Uterus (tissue), 2 donors: ENCODE data around the gene CTNND2.

Experiments used
- POLR2A ChIP-seq, 2 donors: fragments of 450-650 bp; IDR thresholded peaks; one replicate each; pipeline ENCODE4 v1.6.1; 2016; ENCODE audit warnings: antibody characterized with exemption in 2 of 2, mild to moderate bottlenecking in 1 of 2, moderate library complexity in 1 of 2
- TF ChIP-seq, protein P1 (sequence below), 4 experiments: fragments of 200-600 bp in 2 of 4; fragments of 450-650 bp in 2 of 4; sonication (generic) in 2 of 4; IDR thresholded peaks; one replicate each; pipeline ENCODE4 v1.5.1; 2016 to 2019; ENCODE audit warnings: antibody characterized with exemption in 4 of 4, mild to moderate bottlenecking in 2 of 4, moderate library complexity in 1 of 4

GRCh38 chr5:11247224-11247623 lies 657.0 kb downstream of the CTNND2 start:
- TF ChIP-seq, protein P1, sequence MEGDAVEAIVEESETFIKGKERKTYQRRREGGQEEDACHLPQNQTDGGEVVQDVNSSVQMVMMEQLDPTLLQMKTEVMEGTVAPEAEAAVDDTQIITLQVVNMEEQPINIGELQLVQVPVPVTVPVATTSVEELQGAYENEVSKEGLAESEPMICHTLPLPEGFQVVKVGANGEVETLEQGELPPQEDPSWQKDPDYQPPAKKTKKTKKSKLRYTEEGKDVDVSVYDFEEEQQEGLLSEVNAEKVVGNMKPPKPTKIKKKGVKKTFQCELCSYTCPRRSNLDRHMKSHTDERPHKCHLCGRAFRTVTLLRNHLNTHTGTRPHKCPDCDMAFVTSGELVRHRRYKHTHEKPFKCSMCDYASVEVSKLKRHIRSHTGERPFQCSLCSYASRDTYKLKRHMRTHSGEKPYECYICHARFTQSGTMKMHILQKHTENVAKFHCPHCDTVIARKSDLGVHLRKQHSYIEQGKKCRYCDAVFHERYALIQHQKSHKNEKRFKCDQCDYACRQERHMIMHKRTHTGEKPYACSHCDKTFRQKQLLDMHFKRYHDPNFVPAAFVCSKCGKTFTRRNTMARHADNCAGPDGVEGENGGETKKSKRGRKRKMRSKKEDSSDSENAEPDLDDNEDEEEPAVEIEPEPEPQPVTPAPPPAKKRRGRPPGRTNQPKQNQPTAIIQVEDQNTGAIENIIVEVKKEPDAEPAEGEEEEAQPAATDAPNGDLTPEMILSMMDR (IDR thresholded peaks at IDR 0.05), result no peak
- no peak for TF ChIP-seq POLR2A (IDR thresholded peaks at IDR 0.05)
